ENCODE results near the gene FUBP3.

DNA sequence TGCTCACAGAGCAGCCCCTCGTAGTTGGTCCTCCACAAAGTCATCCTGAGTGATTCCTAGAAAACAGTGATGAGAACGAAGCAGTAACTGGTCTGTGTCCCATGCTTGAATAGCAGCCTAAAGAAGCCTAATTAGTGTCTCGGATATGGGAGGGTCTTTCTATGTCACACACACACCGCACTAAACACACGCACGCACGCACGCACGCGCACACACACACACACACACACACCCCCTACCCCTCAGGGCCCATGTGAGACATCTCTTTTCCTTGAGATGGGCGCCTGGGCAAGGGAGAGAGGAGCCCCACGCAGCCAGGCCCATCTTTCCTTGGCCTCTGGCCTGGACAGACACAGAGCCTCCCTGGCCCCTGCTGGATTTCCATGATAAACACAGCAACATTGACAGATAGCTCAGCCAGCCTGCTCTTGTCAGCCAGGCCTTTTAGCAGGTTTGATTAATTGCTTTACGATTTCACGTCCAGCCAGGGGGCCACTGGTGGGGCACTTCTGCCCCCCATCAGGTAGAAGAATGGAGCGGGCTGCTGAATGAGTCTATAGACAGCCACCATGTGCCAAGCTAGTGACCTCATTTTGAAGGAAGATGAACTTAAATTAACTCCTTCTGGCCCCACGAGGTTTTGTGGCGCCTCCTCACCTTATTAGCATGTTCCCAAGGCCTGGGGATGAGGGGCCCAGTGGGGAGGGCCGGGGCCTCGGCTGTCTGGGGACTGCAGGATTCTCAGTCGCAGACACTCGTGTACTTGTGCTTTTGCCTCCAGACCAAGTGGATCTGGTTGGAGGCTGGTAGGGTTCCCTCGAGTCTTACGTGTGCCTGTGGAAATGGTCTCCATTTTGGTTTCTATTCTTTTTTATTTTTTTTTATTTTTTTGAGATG, 48.8 kb downstream of the FUBP3 start:
- TF ChIP-seq, protein P1, sequence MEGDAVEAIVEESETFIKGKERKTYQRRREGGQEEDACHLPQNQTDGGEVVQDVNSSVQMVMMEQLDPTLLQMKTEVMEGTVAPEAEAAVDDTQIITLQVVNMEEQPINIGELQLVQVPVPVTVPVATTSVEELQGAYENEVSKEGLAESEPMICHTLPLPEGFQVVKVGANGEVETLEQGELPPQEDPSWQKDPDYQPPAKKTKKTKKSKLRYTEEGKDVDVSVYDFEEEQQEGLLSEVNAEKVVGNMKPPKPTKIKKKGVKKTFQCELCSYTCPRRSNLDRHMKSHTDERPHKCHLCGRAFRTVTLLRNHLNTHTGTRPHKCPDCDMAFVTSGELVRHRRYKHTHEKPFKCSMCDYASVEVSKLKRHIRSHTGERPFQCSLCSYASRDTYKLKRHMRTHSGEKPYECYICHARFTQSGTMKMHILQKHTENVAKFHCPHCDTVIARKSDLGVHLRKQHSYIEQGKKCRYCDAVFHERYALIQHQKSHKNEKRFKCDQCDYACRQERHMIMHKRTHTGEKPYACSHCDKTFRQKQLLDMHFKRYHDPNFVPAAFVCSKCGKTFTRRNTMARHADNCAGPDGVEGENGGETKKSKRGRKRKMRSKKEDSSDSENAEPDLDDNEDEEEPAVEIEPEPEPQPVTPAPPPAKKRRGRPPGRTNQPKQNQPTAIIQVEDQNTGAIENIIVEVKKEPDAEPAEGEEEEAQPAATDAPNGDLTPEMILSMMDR (IDR thresholded peaks at IDR 0.05): no peak
- TF ChIP-seq POLR2A (IDR thresholded peaks at IDR 0.05): no peak
